DLD1 (cell line): ENCODE data around the gene UBE2D1.

ENCODE experiments used
- in situ Hi-C: cut with HindIII; loops from 2 replicates; pipeline ENCODE4 v1.10.0; 2017; ENCODE audit warnings: low sequenced_read_pairs

UBE2D1 gene

GRCh38 chr10:58334817-58335305, at the start of gene UBE2D1:
Gene UBE2D1 (plus strand): TSS chr10:58335006. CDS start chr10:58335202, 196 bp downstream.
- in situ Hi-C loops: no loop called here

GRCh38 chr10:58291538-58292174, 43.1 kb upstream of the UBE2D1 start:
- in situ Hi-C loops: no loop called here

DNA sequence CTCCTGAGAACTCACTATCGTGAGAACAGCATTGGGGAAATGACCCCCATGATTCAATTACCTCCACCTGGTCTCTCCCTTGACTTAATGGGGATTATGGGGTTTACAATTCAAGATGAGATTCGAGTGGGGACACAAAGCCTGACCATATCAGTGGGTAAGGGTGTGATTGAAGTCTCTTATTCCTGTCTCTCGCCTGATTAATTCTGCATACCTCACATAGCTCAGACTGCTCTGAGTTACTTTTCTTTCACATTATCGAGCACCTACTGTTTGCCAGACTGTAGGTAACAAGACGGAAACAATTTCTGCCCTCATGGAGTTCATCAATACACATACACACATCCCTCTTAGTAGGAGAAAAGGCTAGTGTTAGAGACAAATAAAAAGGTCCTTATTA, 40.8 kb upstream of the UBE2D1 start:
- in situ Hi-C loops: no loop called here

DNA sequence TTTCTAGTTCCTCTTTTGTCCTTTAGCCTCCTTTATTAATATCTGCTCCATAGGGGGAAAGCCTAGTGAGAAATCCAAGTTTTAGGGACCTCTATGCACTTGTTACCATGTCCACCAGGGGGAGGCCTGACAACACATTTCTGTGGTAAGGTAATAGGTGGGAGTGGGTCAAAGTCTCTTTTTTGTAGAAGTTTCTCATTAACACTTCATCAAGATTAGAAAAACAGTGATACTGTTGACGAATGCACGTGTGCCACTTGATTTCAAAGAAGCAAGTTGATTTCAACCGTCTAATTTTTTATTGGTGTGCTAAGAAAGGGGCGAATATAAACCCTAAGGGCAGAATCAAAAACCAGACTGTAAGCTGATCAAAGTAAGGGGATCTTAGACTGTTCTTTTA, 35.2 kb upstream of the UBE2D1 start:
- in situ Hi-C loops: no loop called here

GRCh38 chr10:58300676-58301075, 34.1 kb upstream of the UBE2D1 start:
- in situ Hi-C loops: no loop called here

- in situ Hi-C loops: no loop called here
Measured at GRCh38 chr10:58302254-58302653, 32.6 kb upstream of the UBE2D1 start.

GRCh38 chr10:58304099-58304633, 30.6 kb upstream of the UBE2D1 start:
- in situ Hi-C loops: no loop called here

GRCh38 chr10:58305821-58306220, 29.0 kb upstream of the UBE2D1 start:
- in situ Hi-C loops: no loop called here

DNA sequence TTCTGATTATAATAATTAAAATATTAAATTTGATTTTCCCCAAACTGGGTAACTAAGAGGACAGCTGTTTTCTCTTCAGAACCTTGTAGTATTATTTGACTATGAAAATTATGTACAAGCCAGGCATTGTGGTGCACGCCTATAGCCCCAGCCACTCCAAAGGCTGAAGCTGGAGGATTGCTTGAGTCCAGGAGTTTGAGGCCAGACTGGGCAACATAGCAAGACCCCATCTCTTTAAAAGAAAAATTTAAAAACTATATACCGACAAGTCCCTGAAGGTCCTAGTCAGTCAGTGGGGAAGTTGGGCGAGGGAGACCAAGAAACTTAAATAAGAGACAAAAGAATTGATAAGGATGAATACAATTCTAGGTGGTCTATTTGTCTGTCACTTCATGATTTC, 27.1 kb upstream of the UBE2D1 start:
- in situ Hi-C loops: no loop called here

- in situ Hi-C loops: no loop called here
Measured at GRCh38 chr10:58311026-58311425, 23.8 kb upstream of the UBE2D1 start.

DNA sequence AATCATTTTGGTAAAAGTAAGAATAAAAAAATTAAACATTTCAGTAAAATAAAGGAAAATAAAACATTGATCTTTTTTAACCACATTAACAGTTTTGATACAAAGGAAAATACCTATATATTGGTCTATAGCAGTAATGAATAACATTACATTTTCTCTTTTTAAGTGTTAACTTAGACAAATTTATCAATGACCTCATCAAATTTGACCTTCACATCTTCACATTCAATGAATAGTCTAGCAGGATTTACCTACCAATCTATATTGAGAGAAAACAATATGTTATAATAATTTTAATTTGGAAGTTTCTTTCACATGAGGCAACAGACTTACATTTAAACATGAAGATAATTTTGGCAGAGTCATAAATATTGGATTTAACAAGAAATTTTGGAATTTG, 17.9 kb upstream of the UBE2D1 start:
- in situ Hi-C loops: no loop called here

DNA sequence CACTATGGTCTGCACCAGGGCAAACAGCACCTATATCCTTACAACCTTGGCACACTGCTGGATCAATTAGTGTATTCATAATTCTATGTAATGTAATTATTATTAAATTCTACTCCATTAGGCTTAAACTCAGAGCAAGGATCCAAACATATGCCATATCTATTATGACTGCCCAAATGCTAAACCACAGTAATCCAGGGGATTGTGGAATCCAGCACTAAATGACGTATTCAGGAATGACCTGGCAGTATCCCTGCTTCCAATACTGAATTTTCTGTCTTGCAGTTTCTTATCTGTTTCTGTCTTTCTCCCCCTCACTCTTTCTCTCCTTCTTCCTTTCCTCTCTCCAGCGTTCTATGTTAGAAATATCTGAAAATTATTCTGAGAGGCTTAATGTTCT, 16.5 kb upstream of the UBE2D1 start:
- in situ Hi-C loops: no loop called here

GRCh38 chr10:58319599-58319998, 15.2 kb upstream of the UBE2D1 start:
- in situ Hi-C loops: no loop called here

DNA sequence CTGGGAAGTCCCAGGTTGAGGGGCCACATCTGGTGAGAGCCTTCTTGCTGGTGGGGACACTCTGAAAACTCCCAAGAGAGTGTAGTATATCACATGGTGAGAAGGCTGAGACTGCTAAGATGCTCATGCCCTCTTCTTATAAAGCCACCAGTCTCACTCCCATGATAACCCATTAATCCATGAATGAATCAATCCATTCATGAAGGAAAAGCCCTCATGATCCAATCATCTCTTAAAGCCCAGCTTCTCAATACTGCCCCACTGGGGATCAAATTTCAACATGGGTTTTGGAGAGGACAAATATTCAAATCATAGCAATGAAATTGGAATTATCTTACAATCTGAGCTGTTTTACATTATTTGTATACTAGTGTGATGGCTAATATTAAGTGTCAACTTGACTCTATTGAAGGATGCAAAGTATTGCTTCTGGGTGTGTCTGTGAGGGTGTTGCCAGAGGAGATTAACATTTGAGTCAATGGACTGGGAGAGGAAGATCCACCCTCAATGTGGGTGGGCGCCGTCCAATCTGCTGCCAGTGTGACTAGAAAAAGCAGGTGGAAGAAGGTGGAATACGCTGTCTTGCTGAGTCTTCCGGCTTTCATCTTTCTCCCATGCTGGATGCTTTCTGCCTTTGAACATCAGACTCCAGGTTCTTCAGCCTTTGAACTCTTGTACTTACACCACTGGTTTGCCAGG, 14.3 kb upstream of the UBE2D1 start:
- in situ Hi-C loops: no loop called here

GRCh38 chr10:58322072-58322834, 12.6 kb upstream of the UBE2D1 start:
- in situ Hi-C loops: no loop called here

- in situ Hi-C loops: no loop called here
Measured at GRCh38 chr10:58322835-58323209, 12.0 kb upstream of the UBE2D1 start.

DNA sequence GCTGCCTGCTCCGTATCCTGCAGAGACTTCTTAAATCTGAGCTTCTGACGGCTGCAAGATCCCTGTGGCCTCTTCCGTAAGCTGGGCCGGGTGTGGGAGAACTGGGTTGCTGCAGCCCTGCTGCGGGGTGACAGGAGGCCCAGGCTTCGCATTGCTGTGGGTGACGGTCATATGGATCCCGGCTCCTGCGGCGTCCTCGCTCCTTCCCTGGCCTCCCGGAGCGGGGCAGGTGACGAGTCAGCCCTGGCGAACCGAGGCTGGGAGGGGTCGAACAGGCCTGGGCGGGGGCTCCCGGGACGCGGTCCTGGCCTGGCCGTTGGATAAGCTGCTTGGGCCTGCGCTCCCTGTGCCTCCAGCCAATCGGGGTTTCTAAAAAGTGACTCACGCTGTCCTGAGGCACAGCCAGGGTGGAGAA, 7.8 kb upstream of the UBE2D1 start:
- in situ Hi-C loops: no loop called here

DNA sequence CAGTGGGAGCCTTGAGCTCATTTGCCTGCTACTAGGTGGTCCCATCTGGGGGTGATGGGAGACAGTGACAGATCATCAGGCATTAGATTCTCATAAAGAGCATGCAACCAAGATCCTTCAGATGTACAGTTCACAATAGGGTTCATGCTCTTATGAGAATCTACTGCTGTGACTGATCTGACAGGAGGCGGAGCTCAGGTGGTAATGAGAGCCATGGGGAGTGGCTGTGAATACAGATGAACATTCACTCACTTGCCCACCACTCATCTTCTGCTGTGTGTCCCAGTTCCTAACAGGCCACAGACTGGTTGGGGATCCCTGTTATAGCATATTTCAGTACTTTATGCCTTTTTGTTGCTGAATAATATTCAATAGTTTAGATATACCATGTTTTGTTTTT, 6.6 kb upstream of the UBE2D1 start:
- in situ Hi-C loops: no loop called here

GRCh38 chr10:58330431-58330830, 4.4 kb upstream of the UBE2D1 start:
- in situ Hi-C loops: no loop called here

- in situ Hi-C loops: no loop called here
Measured at GRCh38 chr10:58331646-58332045, 3.2 kb upstream of the UBE2D1 start.

DNA sequence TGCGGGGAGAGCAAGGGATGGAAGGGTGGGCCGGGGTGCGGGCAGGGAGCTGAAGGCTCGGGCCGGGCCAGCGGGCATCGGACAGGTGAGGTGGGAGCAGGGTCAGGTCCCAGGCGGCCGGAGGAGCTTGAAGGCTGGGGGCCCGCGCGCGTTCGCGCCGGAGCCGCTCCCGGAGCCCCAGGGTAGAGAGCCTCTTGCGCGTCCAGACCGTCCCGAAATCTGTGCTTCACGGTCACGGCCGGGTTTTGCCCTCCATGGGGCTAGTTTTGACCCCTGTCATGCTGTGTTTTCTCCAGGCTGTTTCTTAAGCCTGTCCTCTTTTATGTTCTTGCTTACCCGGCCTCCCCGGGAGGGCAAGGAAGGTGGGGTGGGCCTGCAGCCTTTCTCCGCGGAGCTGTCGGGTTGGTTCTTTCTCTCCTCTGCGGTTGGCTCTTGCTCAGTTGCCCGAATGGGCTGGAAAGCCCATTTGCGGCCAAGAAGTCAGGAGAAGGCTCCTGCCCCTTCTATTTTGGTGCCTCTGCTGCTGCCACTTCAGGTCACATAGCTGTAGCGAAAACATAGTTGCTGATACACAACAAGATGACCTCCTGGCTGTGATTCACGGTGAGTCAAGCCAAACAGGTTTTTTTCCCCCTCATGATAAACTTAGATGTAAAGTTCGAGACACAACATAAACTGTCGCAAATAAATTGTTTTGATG, 650 bp downstream of the UBE2D1 start:
- in situ Hi-C loops: no loop called here
